SK-N-SH (cell line): ENCODE results near the gene CLPX. TPM values are rescaled to one million over a fixed set of nuclear protein-coding genes. Genes with fewer than 3 reads are reported as not detected.

Experiments used
- CTCF ChIA-PET: fragments of 300-600, 350-600 bp; formaldehyde crosslinking; extraction: SDS; loops from one replicate; lab custom pipeline; 2021; lab: Yijun Ruan, JAX
- POLR2A ChIA-PET: fragments of 350-600 bp; sonication (Branson Sonifier 250); formaldehyde crosslinking; extraction: SDS; loops from one replicate; lab custom pipeline; 2020; ENCODE audit warnings: antibody characterized with exemption, inconsistent platforms; lab: Yijun Ruan, JAX
- DNase-seq: peaks from one replicate; pipeline ENCODE4 v3.0.0; 2012
- H2AFZ ChIP-seq: fragments of 200-600 bp; sonication (generic); 2 replicates; pipeline ENCODE4 v1.8.1; 2016; ENCODE audit warnings: antibody characterized with exemption, mild to moderate bottlenecking, low read depth
- H3F3A ChIP-seq: fragments of 200-600 bp; sonication (generic); replicated peaks from 2 replicates; pipeline ENCODE3; 2016; ENCODE audit warnings: antibody characterized with exemption, mild to moderate bottlenecking; ENCODE audit not compliant: insufficient read depth
- H3K27ac ChIP-seq, 2 experiments: fragments of 200-500 bp in 1 of 2; fragments of 200-600 bp in 1 of 2; sonication (Bioruptor generic) in 1 of 2; sonication (generic), shearing (Covaris generic) in 1 of 2; 2 replicates each; pipeline versions ENCODE4 v1.5.1 to v1.6.1; 2014 to 2016; ENCODE audit warnings: low read depth in 2 of 2, inconsistent platforms in 1 of 2, low read length in 1 of 2, mild to moderate bottlenecking in 1 of 2, mixed read lengths in 1 of 2
- H3K27me3 ChIP-seq: fragments of 200-600 bp; sonication (generic), shearing (Covaris generic); 2 replicates; pipeline ENCODE4 v1.6.1; 2016; ENCODE audit warnings: mixed run types; ENCODE audit not compliant: insufficient read depth
- H3K36me3 ChIP-seq, 2 experiments: fragments of 200-500 bp in 1 of 2; fragments of 200-600 bp in 1 of 2; sonication (Bioruptor generic) in 1 of 2; sonication (generic) in 1 of 2; replicated peaks in 1 of 2; 2 replicates each; pipeline versions ENCODE3 to v1.5.1; 2014 to 2016; ENCODE audit warnings: low read length in 1 of 2, mild to moderate bottlenecking in 1 of 2; ENCODE audit not compliant: insufficient read depth in 2 of 2, control insufficient read depth in 1 of 2
- H3K4me1 ChIP-seq, 2 experiments: fragments of 200-500 bp in 1 of 2; fragments of 200-600 bp in 1 of 2; sonication (Bioruptor generic) in 1 of 2; sonication (generic), shearing (Covaris generic) in 1 of 2; 2 replicates each; pipeline versions ENCODE4 v1.5.1 to v1.6.1; 2014 to 2016; ENCODE audit warnings: low read depth in 1 of 2, low read length in 1 of 2, mixed run types in 1 of 2; ENCODE audit not compliant: insufficient read depth in 2 of 2, control insufficient read depth in 1 of 2
- H3K4me2 ChIP-seq: fragments of 200-600 bp; sonication (generic), shearing (Covaris generic); 2 replicates; pipeline ENCODE4 v1.6.1; 2017; ENCODE audit warnings: mixed run types
- H3K4me3 ChIP-seq, 2 experiments: fragments of 200-500 bp in 1 of 2; fragments of 200-600 bp in 1 of 2; sonication (Bioruptor generic) in 1 of 2; sonication (generic), shearing (Covaris generic) in 1 of 2; 2 replicates each; pipeline versions ENCODE4 v1.5.1 to v1.8.1; 2014 to 2016; ENCODE audit warnings: low read depth in 2 of 2, inconsistent platforms in 1 of 2, low read length in 1 of 2, mild to moderate bottlenecking in 1 of 2, mixed read lengths in 1 of 2, moderate library complexity in 1 of 2
- H3K79me2 ChIP-seq: fragments of 200-600 bp; sonication (generic); 2 replicates; pipeline ENCODE4 v1.8.1; 2017; ENCODE audit warnings: mild to moderate bottlenecking; ENCODE audit not compliant: insufficient read depth
- H3K9ac ChIP-seq: fragments of 200-600 bp; sonication (generic); 2 replicates; pipeline ENCODE4 v1.6.1; 2017; ENCODE audit warnings: mixed run types
- H3K9me2 ChIP-seq: fragments of 200-600 bp; sonication (generic); 2 replicates; pipeline ENCODE4 v1.6.1; 2017; ENCODE audit warnings: mixed run types
- H3K9me3 ChIP-seq: fragments of 200-600 bp; sonication (generic); 2 replicates; pipeline ENCODE4 v1.6.1; 2017; ENCODE audit warnings: mixed run types, mild to moderate bottlenecking, moderate library complexity
- H4K20me1 ChIP-seq: fragments of 200-600 bp; sonication (generic); 2 replicates; pipeline ENCODE4 v1.6.1; 2017; ENCODE audit warnings: mild to moderate bottlenecking, mixed run types; ENCODE audit not compliant: insufficient read depth
- CHD2 ChIP-seq: fragments of 150-350 bp; IDR thresholded peaks from 2 replicates; pipeline ENCODE4 v1.6.1; 2018; ENCODE audit warnings: low read length; ENCODE audit not compliant: partially characterized antibody
- CTCF ChIP-seq: fragments of 200-600 bp; sonication (generic); IDR thresholded peaks from 2 replicates; pipeline ENCODE4 v1.6.1; 2017; ENCODE audit warnings: antibody characterized with exemption, mild to moderate bottlenecking, moderate library complexity
- FOSL2 ChIP-seq: IDR thresholded peaks from 2 replicates; pipeline ENCODE4 v1.4.0; 2012; ENCODE audit warnings: low read depth, mild to moderate bottlenecking, moderate library complexity, borderline replicate concordance
- FOXJ3 ChIP-seq: sonication (generic); formaldehyde crosslinking; IDR thresholded peaks from 2 replicates; pipeline ENCODE4 v1.5.1; 2020; ENCODE audit warnings: mild to moderate bottlenecking, missing genetic modification reagents
- FOXM1 ChIP-seq: IDR thresholded peaks from 2 replicates; pipeline ENCODE4 v1.4.0; 2012; ENCODE audit warnings: low read depth, mild to moderate bottlenecking
- GATA2 ChIP-seq: sonication (generic); formaldehyde crosslinking; IDR thresholded peaks from 2 replicates; pipeline ENCODE4 v1.5.0; 2020; ENCODE audit warnings: mild to moderate bottlenecking, missing genetic modification reagents
- IRF3 ChIP-seq: fragments of 150-350 bp; IDR thresholded peaks from 2 replicates; pipeline ENCODE4 v1.6.1; 2016; ENCODE audit warnings: mild to moderate bottlenecking, low read depth, low read length
- JUND ChIP-seq: IDR thresholded peaks from 2 replicates; pipeline ENCODE4 v1.4.0; 2012
- MAX ChIP-seq: IDR thresholded peaks from 2 replicates; pipeline ENCODE4 v1.4.0; 2012; ENCODE audit warnings: low read depth
- MXI1 ChIP-seq: IDR thresholded peaks from 2 replicates; pipeline ENCODE4 v1.6.1; 2012; ENCODE audit warnings: mild to moderate bottlenecking, low read depth, low read length, improper control_type of control experiment
- POLR2AphosphoS5 ChIP-seq: IDR thresholded peaks from 2 replicates; pipeline ENCODE4 v1.6.1; 2012; ENCODE audit warnings: low read depth, low read length
- RAD21 ChIP-seq: IDR thresholded peaks from 2 replicates; pipeline ENCODE4 v1.6.1; 2012; ENCODE audit warnings: mild to moderate bottlenecking, low read length
- RCOR1 ChIP-seq: fragments of 150-350 bp; IDR thresholded peaks from 2 replicates; pipeline ENCODE4 v1.6.1; 2017; ENCODE audit warnings: antibody characterized with exemption, low read length
- RXRA ChIP-seq: IDR thresholded peaks from 2 replicates; pipeline ENCODE4 v1.4.0; 2012; ENCODE audit warnings: low read depth, mild to moderate bottlenecking, borderline replicate concordance
- TCF12 ChIP-seq: IDR thresholded peaks from 2 replicates; pipeline ENCODE4 v1.4.0; 2012
- TEAD4 ChIP-seq: IDR thresholded peaks from 2 replicates; pipeline ENCODE4 v1.4.0; 2012; ENCODE audit warnings: mild to moderate bottlenecking, borderline replicate concordance; ENCODE audit not compliant: insufficient read depth
- USF2 ChIP-seq: fragments of 150-350 bp; IDR thresholded peaks from 2 replicates; pipeline ENCODE4 v1.6.1; 2017; ENCODE audit warnings: antibody characterized with exemption, low read length, low read depth, borderline replicate concordance
- YY1 ChIP-seq: IDR thresholded peaks from 2 replicates; pipeline ENCODE4 v1.4.0; 2012; ENCODE audit warnings: low read depth, mild to moderate bottlenecking
- ZBTB33 ChIP-seq: IDR thresholded peaks from 2 replicates; pipeline ENCODE4 v1.4.0; 2012; ENCODE audit warnings: low read depth, borderline replicate concordance
- WGBS: methylation state at CpG from one replicate; pipeline ENCODE4 v1.1.6; 2017; ENCODE audit warnings: low lambda C conversion rate; 5-methylcytosine and 5-hydroxymethylcytosine counted together
- polyA plus RNA-seq, 3 experiments: library from polyadenylated mRNA; depleted of rRNA; stranded (reverse); fragments of >200 nt; gene quantifications; 2 replicates each; pipeline ENCODE4 v1.2.3, GENCODE V29; 2012

CLPX gene
- polyA plus RNA-seq, 1 of the 3 experiments (the other 2 are of a cell fraction): 12.9 TPM

- Histone ChIP-seq H3K36me3 (peaks cover 34 to 52% of the 10 kb centered on the region in 2 experiments), H3F3A (peaks cover 12% of the 10 kb centered on the region), H4K20me1 (no peaks in the 10 kb centered on the region), H3K79me2 (peaks cover 50% of the 10 kb centered on the region), H2AFZ (no peak overlapping the region), H3K4me3 (no peak overlapping the region), H3K9ac (no peak overlapping the region), H3K4me1 (peaks cover 0 to 6% of the 10 kb centered on the region in 2 experiments; a peak in 1 of 4 replicates), H3K9me2 (no peaks in the 10 kb centered on the region), H3K27me3 (no peaks in the 10 kb centered on the region), H3K27ac (no peak overlapping the region), H3K9me3 (no peaks in the 10 kb centered on the region), H3K4me2 (no peak overlapping the region)
- no peak for TF ChIP-seq TEAD4
- TF ChIP-seq TCF12: no peak
- TF ChIP-seq RAD21: no peak
- TF ChIP-seq RCOR1: no peak
- TF ChIP-seq CTCF: no peak
- TF ChIP-seq FOSL2: no peak
- POLR2A ChIA-PET: no interaction called here
- CTCF ChIA-PET: interaction anchor here (1.1 kb wide), 1 partner anchor 105 kb away, joined by 5 read pairs; no protein-coding TSS in a partner anchor
- no peak for DNase-seq
- WGBS: 97% methylated on average over 2 of the region's 2 CpGs
These were observed 19.3 kb downstream of the CLPX start for GRCh38 chr15:65165875-65166274.

- Histone ChIP-seq H3K27me3 (no peaks in the 10 kb centered on the region), H3F3A (peaks cover 12% of the 10 kb centered on the region), H3K4me3 (no peak overlapping the region), H2AFZ (no peak overlapping the region), H3K36me3 (peaks cover 33 to 44% of the 10 kb centered on the region in 2 experiments), H3K4me2 (no peak overlapping the region), H4K20me1 (no peaks in the 10 kb centered on the region), H3K9me3 (no peaks in the 10 kb centered on the region), H3K4me1 (peaks cover 0 to 6% of the 10 kb centered on the region in 2 experiments; a peak in 1 of 4 replicates), H3K9ac (no peak overlapping the region), H3K9me2 (no peaks in the 10 kb centered on the region), H3K79me2 (peaks cover 39% of the 10 kb centered on the region), H3K27ac (no peak overlapping the region)
- CTCF ChIA-PET: interaction anchor here (0.6 to 1.2 kb wide), 2 partner anchors 12 to 134 kb away, joined by 3 read pairs; no protein-coding TSS in a partner anchor
- WGBS: 77% methylated on average over 1 of the region's 1 CpG
- no peak for DNase-seq
- POLR2A ChIA-PET: no interaction called here
- TF ChIP-seq FOXM1: no peak
- no peak for TF ChIP-seq MXI1
- TF ChIP-seq CTCF: no peak
- no peak for TF ChIP-seq FOXJ3 (CRISPR knock-in tag)
- no peak for TF ChIP-seq POLR2AphosphoS5
- no peak for TF ChIP-seq GATA2
- no peak for TF ChIP-seq TEAD4
- no peak for TF ChIP-seq MAX
- no peak for TF ChIP-seq CHD2
- no peak for TF ChIP-seq USF2
- TF ChIP-seq RAD21: no peak
- TF ChIP-seq JUND: no peak
- TF ChIP-seq ZBTB33: no peak
- no peak for TF ChIP-seq YY1
- no peak for TF ChIP-seq IRF3
- no peak for TF ChIP-seq RXRA
- no peak for TF ChIP-seq RCOR1
These were observed 21.0 kb downstream of the CLPX start for GRCh38 chr15:65164139-65164538.
